Neuron (in vitro differentiated cells): ENCODE measurements around the gene CPNE9.

ENCODE experiments used
- H2AFZ ChIP-seq: one replicate; pipeline ENCODE4 v1.6.1; 2013; ENCODE audit warnings: low read depth, mild to moderate bottlenecking, inconsistent platforms, low read length, moderate library complexity
- H3K27me3 ChIP-seq: one replicate; pipeline ENCODE4 v1.6.1; 2013; ENCODE audit warnings: low read length; ENCODE audit not compliant: insufficient read depth
- H3K36me3 ChIP-seq: one replicate; pipeline ENCODE4 v1.6.1; 2013; ENCODE audit warnings: low read length; ENCODE audit not compliant: insufficient read depth
- H3K4me1 ChIP-seq: one replicate; pipeline ENCODE4 v1.6.1; 2013; ENCODE audit warnings: low read length; ENCODE audit not compliant: insufficient read depth
- H3K4me3 ChIP-seq: 2 replicates; pipeline ENCODE4 v1.5.1; 2013; ENCODE audit warnings: mild to moderate bottlenecking, low read length, moderate library complexity
- H3K9me3 ChIP-seq: one replicate; pipeline ENCODE4 v1.6.1; 2013; ENCODE audit warnings: low read length

Gene CPNE9

GRCh38 chr3:9712415-9712814 lies 8.8 kb downstream of the CPNE9 start:
- no peaks in the 10 kb centered on the region for H3K36me3 ChIP-seq
- H3K27me3 ChIP-seq: no peaks in the 10 kb centered on the region
- H2AFZ ChIP-seq: no peak overlapping the region
- no peaks in the 10 kb centered on the region for H3K4me1 ChIP-seq
- no peaks in the 10 kb centered on the region for H3K9me3 ChIP-seq
- H3K4me3 ChIP-seq: no peak overlapping the region

GRCh38 chr3:9713142-9713541 lies 9.5 kb downstream of the CPNE9 start:
- no peaks in the 10 kb centered on the region for H3K27me3 ChIP-seq
- H3K36me3 ChIP-seq: no peaks in the 10 kb centered on the region
- no peaks in the 10 kb centered on the region for H3K4me1 ChIP-seq
- H3K9me3 ChIP-seq: no peaks in the 10 kb centered on the region
- H3K4me3 ChIP-seq: no peak overlapping the region
- no peak overlapping the region for H2AFZ ChIP-seq

- no peak overlapping the region for H2AFZ ChIP-seq
- no peaks in the 10 kb centered on the region for H3K4me1 ChIP-seq
- H3K4me3 ChIP-seq: no peak overlapping the region
- no peaks in the 10 kb centered on the region for H3K27me3 ChIP-seq
- no peaks in the 10 kb centered on the region for H3K9me3 ChIP-seq
- H3K36me3 ChIP-seq: no peaks in the 10 kb centered on the region
Measured at GRCh38 chr3:9715136-9715535, 11.5 kb downstream of the CPNE9 start.

- H3K36me3 ChIP-seq: no peaks in the 10 kb centered on the region
- no peaks in the 10 kb centered on the region for H3K9me3 ChIP-seq
Measured at GRCh38 chr3:9715764-9716437, 12.3 kb downstream of the CPNE9 start.

GRCh38 chr3:9716801-9717555 lies 13.3 kb downstream of the CPNE9 start:
- Histone ChIP-seq H2AFZ (no peak overlapping the region), H3K27me3 (no peaks in the 10 kb centered on the region), H3K9me3 (no peaks in the 10 kb centered on the region), H3K36me3 (no peaks in the 10 kb centered on the region), H3K4me3 (no peak overlapping the region), H3K4me1 (peaks cover 11% of the 10 kb centered on the region)

More at GRCh38 chr3:9715764-9716437, 12.3 kb downstream of the CPNE9 start:
- Histone ChIP-seq H3K27me3 (no peaks in the 10 kb centered on the region), H3K4me1 (peaks cover 4% of the 10 kb centered on the region), H2AFZ (no peak overlapping the region), H3K4me3 (no peak overlapping the region)

GRCh38 chr3:9717563-9717962 lies 13.9 kb downstream of the CPNE9 start:
- Histone ChIP-seq H2AFZ (no peak overlapping the region), H3K27me3 (no peaks in the 10 kb centered on the region), H3K9me3 (no peaks in the 10 kb centered on the region), H3K4me3 (no peak overlapping the region), H3K36me3 (no peaks in the 10 kb centered on the region), H3K4me1 (peaks cover 11% of the 10 kb centered on the region)

DNA sequence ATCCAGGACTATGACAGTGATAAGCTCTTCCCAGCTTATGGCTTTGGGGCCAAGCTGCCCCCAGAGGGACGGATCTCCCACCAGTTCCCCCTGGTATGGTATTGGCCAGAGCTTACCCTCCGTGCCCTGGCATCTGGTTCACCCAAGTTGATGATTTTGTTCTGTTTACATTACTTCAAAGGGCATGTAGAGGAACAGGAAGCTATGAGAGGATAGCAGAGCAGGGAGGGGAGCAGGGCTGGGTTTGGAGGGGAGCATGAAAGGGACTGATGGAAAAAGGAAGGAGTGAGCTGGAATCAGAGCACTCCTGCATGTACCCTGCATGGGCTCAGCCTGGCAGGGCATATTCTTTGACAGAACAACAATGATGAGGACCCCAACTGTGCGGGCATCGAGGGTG lies 14.5 kb downstream of the CPNE9 start:
- Histone ChIP-seq H3K9me3 (no peaks in the 10 kb centered on the region), H3K4me1 (peaks cover 11% of the 10 kb centered on the region), H3K27me3 (no peaks in the 10 kb centered on the region), H2AFZ (no peak overlapping the region), H3K4me3 (no peak overlapping the region), H3K36me3 (no peaks in the 10 kb centered on the region)

GRCh38 chr3:9721015-9721699 lies 17.5 kb downstream of the CPNE9 start:
- H3K4me1 ChIP-seq: peaks cover 11% of the 10 kb centered on the region
- H3K27me3 ChIP-seq: no peaks in the 10 kb centered on the region
- no peak overlapping the region for H3K4me3 ChIP-seq
- H3K36me3 ChIP-seq: no peaks in the 10 kb centered on the region
- H2AFZ ChIP-seq: no peak overlapping the region
- no peaks in the 10 kb centered on the region for H3K9me3 ChIP-seq

DNA sequence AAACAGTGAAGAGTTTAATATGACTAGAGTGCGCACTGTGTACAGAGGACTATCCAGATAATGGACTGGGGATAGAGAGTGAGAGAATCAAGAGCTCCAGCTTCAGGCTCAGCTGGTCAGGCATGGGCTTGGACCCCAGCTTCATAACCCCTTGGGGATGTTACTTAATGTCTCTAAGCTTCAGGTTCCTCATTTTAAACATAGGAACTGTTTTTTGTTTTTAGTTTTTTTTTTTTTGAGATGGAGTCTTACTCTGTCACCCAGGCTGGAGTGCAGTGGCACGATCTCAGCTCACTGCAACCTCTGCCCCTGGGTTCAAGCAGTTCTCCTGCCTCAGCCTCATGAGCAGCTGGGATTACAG lies 18.0 kb downstream of the CPNE9 start:
- no peaks in the 10 kb centered on the region for H3K27me3 ChIP-seq
- no peak overlapping the region for H3K4me3 ChIP-seq
- peaks cover 11% of the 10 kb centered on the region for H3K4me1 ChIP-seq

DNA sequence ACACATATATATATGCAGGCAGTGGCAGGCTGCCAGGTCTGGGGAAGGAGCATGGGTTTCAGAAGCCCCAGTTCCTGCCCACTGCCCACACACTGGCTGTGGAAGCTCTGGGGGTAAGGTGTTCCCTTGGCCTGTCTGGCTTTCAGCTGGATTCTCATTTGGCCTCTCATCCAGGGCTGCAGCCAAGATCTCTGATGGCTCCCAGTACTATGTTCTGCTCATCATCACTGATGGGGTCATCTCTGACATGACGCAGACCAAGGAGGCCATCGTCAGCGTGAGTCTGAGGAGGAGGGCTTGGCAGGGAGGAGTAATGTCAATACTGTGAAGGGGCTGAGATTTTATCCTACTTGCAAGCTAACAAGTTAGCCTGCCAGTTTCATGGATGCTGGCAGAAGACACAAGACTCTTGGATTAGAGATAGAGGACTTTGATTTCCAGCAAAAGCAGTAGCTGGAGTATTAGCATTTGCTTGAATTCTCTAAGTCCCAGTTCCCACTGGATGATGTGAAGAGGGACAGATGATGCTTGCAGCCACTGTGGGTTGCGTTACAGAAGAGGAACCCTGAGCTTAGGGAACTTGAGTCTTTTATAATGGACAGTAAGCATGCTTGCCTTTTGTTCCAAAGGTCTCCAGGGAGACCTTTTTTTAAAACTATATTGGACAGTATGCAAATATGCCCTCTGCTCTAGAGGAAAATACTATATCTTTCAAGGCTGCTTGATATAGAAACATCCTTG lies 22.3 kb downstream of the CPNE9 start:
- no peak overlapping the region for H3K4me3 ChIP-seq
- H2AFZ ChIP-seq: no peak overlapping the region
- no peaks in the 10 kb centered on the region for H3K9me3 ChIP-seq
- peaks cover 11% of the 10 kb centered on the region for H3K4me1 ChIP-seq
- H3K36me3 ChIP-seq: no peaks in the 10 kb centered on the region
- no peaks in the 10 kb centered on the region for H3K27me3 ChIP-seq

More for the DNA sequence above, 18.0 kb downstream of the CPNE9 start:
- Histone ChIP-seq H3K36me3 (no peaks in the 10 kb centered on the region), H3K9me3 (no peaks in the 10 kb centered on the region), H2AFZ (no peak overlapping the region)

GRCh38 chr3:9727041-9727595 lies 23.5 kb downstream of the CPNE9 start:
- Histone ChIP-seq H3K36me3 (no peaks in the 10 kb centered on the region), H3K27me3 (no peaks in the 10 kb centered on the region), H2AFZ (no peak overlapping the region), H3K9me3 (no peaks in the 10 kb centered on the region), H3K4me1 (peaks cover 6% of the 10 kb centered on the region), H3K4me3 (no peak overlapping the region)

GRCh38 chr3:9727743-9728142 lies 24.1 kb downstream of the CPNE9 start:
- no peak overlapping the region for H3K4me3 ChIP-seq
- no peaks in the 10 kb centered on the region for H3K27me3 ChIP-seq
- H3K4me1 ChIP-seq: peaks cover 12% of the 10 kb centered on the region
- H2AFZ ChIP-seq: no peak overlapping the region
- no peaks in the 10 kb centered on the region for H3K9me3 ChIP-seq
- H3K36me3 ChIP-seq: no peaks in the 10 kb centered on the region
